Mammary epithelial cell (primary cell): ENCODE data around the gene SCARB1.

Experiments
- EZH2 ChIP-seq: IDR thresholded peaks from 2 replicates; pipeline ENCODE4 v1.6.1; 2012; ENCODE audit warnings: low read length, inconsistent platforms, borderline replicate concordance
- TF ChIP-seq, protein P1 (sequence below), 2 donors: IDR thresholded peaks in 1 of 2; conservative IDR thresholded peaks in 1 of 2; 2 replicates each; pipeline ENCODE4 v1.5.1; 2011 to 2012; ENCODE audit warnings: inconsistent platforms in 2 of 2, low read length in 2 of 2, mild to moderate bottlenecking in 2 of 2, control low read depth in 1 of 2, low read depth in 1 of 2; ENCODE audit not compliant: insufficient read depth in 1 of 2; ENCODE audit errors: extremely low read depth in 1 of 2

DNA sequence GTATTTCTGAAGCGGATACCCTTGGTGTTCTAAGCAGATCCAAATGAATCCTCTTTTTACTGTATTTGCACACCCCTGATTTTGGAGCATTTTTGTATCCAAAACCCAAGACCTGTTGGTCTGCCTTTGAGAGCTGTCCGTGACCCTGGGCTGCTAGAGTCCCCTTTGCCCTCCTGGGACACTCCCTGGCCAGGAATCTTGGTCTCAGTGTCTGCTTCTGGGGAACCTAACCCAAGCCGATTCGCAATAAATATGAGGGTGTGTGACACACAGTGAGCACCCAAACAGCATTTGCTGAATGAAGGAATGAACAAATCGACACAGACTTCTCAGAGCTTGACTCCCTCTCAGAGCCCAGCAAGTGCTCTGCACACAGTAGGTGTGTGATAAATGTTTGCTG lies 92.9 kb downstream of the SCARB1 start:
- TF ChIP-seq, protein P1, sequence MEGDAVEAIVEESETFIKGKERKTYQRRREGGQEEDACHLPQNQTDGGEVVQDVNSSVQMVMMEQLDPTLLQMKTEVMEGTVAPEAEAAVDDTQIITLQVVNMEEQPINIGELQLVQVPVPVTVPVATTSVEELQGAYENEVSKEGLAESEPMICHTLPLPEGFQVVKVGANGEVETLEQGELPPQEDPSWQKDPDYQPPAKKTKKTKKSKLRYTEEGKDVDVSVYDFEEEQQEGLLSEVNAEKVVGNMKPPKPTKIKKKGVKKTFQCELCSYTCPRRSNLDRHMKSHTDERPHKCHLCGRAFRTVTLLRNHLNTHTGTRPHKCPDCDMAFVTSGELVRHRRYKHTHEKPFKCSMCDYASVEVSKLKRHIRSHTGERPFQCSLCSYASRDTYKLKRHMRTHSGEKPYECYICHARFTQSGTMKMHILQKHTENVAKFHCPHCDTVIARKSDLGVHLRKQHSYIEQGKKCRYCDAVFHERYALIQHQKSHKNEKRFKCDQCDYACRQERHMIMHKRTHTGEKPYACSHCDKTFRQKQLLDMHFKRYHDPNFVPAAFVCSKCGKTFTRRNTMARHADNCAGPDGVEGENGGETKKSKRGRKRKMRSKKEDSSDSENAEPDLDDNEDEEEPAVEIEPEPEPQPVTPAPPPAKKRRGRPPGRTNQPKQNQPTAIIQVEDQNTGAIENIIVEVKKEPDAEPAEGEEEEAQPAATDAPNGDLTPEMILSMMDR (conservative IDR thresholded peaks at IDR 0.05 in 1 of 2, IDR thresholded peaks at IDR 0.05 in 1 of 2; ENCODE audit: extremely low read depth in 1 of 2, insufficient read depth in 1 of 2, low read depth in 1 of 2, low read length in 2 of 2), result no peak
- no peak for TF ChIP-seq EZH2
